HL-60/S4 (cell line): ENCODE results near the gene ANXA4.

Experiments
- in situ Hi-C: fragments of 300-500 bp; cut with MboI; formaldehyde crosslinking; loops from 2 replicates; pipeline ENCODE4 v1.14.3; 2022; ENCODE audit warnings: low sequenced_read_pairs

ANXA4 gene

DNA sequence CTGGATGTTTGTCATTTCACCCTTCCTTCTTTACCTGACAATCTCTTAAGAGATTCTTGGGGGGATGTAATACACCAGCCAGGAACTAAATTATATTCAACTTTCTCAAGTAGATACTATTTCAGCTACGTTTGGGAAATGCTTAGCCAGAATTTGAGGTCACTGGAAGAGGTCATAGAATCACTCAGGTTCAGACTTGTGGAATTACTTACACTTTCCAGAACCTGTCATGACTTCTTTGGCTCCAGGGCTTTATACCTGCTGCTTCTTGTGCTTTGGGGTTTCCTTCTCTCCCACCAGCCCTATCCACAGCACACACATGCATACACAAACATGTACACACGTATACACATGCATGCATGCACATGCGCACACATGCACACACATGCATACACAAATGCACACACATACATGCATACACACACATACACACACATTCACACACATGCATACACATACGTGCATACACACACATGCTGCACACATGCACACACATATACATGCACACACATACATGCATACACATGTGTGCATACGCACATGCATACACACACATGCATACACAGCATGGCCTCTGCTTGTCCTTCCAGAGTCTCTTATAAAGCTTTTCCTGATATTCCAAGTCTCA, 23.5 kb upstream of the ANXA4 start:
- in situ Hi-C loops = loop anchor here (25.0 kb wide), 1 partner anchor 331 kb away; the partner anchor contains the start of gene GFPT1

DNA sequence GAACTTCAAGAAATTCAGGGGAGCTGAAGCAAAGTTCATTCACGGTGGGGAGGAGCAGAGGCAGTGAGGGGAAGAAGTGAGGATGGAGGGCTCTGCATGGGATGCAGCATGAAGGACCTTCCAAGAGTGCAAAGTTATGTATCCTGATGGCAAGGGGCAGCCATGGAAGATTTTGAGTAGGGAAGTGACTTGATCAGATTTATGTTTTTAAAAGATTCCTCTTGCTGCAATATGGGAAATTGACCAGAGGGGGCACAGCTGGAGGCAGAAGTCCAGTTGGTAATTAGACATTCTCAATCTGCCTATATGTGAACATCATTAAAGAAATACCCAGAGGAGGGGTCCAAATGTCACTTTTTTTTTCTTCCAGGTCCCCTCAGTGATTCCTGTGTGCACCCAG, 21.5 kb upstream of the ANXA4 start:
- in situ Hi-C loops = loop anchor here (10.0 to 25.0 kb wide), 2 partner anchors 94 to 333 kb away; partner anchors contain the start of gene GFPT1

DNA sequence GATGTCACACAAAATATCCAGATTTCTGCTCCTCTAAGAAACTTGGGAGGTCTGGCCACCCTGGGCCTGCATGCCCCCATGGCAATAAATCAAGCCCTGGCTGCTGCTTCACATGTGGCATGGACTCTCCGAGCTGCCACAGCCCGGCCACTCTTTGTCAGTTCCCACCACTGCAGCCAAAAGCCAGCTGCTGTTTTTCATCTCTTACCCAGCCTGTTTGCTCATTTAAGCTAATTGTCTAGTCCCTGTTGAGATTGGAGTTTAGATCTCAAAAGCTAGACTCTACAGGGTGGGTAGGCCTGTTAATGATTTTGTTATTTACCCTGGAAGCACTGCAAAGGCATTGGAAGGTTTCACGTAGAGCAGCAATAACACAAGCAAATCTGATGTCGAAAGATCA, 20.9 kb upstream of the ANXA4 start:
- in situ Hi-C loops = loop anchor here (10.0 to 25.0 kb wide), 2 partner anchors 94 to 334 kb away; partner anchors contain the start of gene GFPT1

DNA sequence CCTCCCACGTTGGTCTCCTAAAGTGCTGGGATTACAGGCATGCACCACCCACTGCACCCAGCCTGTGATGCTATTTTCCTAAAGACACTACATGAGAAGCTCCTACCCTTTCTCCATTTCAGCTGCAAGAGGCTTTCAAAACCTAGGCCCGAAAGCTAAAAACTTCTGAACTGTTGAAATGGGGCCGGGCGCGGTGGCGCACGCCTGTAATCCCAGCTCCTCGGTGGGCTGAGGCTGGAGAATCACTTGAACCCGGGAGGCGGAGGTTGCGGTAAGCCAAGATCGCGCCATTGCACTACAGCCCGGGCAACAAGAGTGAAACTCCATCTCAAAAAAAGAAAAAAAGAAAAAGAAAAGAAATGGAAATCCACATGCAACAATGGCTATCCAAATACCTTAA, 18.1 kb upstream of the ANXA4 start:
- in situ Hi-C loops = loop anchor here (10.0 to 25.0 kb wide), 2 partner anchors 91 to 336 kb away; partner anchors contain the start of gene GFPT1

DNA sequence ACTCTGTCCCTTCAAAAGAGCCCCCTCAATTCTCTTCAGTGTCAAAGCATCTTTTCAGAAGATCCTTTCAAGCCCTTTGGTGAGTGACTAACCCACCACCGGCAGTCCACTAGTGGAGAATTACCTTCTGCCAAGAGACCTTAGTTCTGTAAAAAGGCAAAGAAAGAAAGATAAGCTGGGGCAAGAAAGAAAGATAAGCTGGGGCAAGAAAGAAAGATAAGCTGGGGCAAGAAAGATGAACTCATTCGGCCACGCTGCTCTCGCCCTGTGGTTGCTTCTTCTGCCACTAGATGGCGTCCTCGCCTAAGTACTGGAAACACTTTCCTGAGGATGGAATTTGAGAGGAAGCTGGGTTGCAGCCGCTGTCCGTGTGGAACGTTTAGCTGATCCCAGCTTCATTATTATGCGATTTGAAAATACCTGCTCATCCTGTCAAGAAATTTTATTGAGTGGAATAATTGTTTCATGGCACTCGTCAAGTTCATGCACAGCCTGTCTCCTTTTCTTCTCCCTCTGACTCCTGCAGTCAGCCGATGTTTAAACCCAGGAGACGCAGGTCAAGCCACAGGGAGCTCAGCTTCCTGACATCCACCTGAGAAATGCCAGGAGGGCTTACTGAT, 17.3 kb upstream of the ANXA4 start:
- in situ Hi-C loops = loop anchor here (10.0 to 25.0 kb wide), 4 partner anchors 90 to 913 kb away; partner anchors contain the start of genes GFPT1 and SNRPG

DNA sequence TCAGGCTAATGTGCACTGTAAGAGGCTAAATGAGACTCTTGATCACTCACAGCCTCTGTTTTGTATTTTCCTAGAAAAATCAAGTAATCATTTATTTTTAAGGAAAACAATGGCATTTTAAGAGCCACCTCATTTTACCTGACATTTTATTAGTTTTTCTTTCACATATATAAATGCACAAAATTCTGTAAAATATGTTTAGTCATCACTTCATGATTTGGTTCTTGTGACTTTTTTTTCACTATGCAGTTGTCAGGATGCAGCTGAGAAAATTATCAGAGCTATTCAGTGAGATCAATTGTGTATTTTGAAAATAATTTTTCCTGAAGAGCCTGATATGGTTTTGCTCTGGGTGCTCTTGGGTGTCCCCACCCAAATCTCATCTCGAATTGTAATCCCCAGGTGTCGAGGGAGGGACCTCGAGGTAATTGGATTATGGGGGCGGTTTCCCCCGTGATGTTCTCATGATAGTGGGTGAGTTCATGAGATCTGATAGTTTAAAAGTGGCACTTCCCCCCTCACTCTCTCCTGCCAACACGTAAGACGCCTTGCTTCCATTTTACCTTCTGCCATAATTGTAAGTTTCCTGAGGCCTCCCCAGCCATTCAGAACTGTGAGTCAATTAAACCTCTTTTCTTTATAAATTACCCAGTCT, 16.1 kb upstream of the ANXA4 start:
- in situ Hi-C loops = loop anchor here (10.0 to 25.0 kb wide), 3 partner anchors 89 to 911 kb away; partner anchors contain the start of gene SNRPG

DNA sequence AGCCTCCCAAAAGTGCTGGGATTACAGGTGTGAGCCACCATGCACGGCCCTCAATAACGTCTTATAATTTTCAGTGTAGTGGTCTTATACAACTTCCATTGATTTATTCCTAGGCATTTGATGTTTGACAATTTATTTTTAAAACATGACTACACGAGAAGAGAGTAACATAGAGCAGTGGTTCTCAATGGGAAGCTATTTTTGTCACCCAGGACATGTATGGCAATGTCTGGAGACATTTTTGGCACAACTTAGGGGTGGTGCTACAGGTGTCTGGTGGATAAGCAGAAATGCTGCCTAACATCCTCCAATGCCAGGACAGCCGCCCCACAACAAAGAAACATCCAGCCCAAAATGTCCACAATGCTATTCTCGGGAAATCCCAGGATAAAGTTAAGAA, 12.7 kb upstream of the ANXA4 start:
- in situ Hi-C loops = loop anchor here (10.0 to 25.0 kb wide), 3 partner anchors 86 to 908 kb away; partner anchors contain the start of gene SNRPG

DNA sequence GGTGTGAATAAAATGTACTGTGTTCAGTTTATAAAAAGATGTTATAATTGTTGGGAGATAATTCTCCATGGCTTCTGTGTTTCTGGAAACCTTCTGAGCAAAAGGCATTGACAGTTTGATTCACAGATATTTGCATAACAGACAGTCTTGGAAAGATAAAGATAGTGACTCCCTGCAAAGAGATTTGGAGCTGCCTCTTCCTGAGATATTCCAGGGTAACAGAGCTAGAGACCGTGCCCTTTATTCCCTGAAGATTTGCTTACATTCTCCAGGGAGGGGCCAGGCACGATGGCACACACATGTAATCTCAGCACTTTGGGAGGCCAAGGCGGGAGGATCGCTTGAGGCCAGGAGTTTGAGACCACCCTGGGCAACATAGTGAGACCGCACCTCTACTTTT, 12.2 kb upstream of the ANXA4 start:
- in situ Hi-C loops = loop anchor here (10.0 to 25.0 kb wide), 4 partner anchors 85 to 908 kb away; partner anchors contain the start of gene SNRPG

DNA sequence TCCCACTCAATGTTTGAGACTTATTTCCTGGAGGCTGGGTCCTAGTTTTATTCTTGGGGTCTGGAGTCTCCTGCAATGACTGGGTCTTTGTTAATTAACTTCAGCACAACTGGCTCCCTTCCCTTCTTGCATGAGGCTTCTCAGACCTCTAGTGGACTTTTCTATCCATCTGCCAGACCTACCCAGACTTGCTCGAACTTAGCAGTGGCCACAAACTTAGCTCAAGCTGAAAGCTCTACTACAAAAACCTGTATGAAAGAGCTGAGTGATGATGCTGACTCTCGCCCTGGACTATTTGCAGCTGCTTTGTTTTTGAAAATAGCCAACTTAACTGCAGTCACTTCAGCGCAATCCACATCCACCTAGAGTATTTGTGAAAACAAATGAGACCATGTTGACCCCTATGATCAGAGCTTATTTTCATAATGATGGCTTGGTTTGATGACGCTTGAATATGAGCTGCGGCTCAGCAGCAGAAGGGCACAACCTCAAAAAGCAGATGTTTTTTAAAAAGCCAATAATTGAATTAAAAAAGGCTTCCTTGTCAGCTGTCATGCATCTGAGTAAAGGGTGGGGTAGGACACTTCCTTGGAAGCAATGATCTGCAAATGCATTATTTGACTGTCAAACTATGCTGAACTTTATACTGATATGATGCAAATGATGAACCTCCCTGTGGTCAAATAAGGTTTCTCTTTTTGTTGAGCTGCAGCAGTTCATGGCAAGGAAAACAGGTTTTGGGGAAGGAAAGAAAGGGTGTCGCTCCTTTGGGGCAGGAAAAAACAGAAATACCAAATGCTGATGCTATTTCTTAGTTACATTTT, 10.6 kb upstream of the ANXA4 start:
- in situ Hi-C loops = loop anchor here (10.0 to 25.0 kb wide), 3 partner anchors 343 to 906 kb away; partner anchors contain the start of gene SNRPG

DNA sequence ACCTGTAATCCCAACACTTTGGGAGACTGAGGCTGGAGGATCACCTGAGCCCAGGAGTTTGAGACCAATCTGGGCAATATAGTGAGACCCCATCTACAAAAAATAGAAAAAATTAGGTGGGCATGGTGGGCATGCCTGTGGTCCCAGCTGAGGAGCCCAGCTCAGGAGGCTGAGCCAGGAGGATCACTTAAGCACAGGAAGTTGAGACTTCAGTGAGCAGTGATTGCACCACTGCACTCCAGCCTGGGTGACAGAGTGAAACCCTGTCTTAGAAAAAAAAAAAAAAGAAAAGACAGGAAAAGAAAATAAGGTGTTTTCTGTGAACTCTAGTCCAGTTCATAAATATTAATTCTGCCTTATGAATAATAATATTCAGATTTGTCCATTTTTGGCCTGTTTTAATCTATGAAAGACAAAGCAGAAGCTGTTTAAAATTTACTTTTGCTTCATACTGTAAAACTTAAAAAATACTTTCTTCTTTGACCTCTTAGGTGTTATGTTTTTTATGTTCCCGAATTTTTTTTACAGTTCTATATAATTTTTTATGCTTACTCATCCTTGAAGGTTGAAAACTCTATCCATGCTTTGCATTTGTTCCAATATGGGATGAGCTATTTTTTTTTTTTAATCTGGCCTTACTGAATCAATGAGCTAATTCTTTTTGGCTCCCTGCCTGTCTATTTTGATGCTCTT, 8.4 kb upstream of the ANXA4 start:
- in situ Hi-C loops = loop anchor here (10.0 to 25.0 kb wide), 3 partner anchors 341 to 904 kb away; partner anchors contain the start of gene SNRPG

DNA sequence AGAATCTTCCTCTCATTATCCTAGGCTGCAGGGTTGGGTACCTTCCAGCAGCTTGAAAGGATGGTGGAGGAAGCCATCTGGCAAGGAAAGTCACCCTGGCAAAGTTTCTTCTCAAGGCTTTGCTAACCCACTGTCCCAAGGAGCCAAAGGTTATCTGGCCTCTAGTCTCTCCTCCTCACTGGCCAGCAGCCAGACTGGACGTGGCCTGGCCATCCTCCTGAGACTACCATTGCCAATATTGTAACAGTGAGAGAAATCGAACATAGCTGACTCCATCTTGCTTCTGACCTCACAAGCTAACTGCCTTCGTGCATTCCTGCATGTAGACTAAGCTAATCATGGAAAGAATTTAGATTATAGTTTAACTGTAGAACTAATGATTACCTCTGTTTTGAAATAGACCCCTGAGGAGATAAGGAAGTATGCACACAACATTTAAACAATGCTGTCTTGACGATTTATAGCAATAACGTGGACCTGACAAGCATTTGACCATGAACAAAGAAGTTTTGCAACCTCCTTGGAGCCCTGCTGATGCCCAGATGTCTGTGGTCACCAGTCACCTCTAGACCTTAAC, 7.8 kb upstream of the ANXA4 start:
- in situ Hi-C loops = loop anchor here (10.0 to 25.0 kb wide), 3 partner anchors 341 to 903 kb away; partner anchors contain the start of gene SNRPG

DNA sequence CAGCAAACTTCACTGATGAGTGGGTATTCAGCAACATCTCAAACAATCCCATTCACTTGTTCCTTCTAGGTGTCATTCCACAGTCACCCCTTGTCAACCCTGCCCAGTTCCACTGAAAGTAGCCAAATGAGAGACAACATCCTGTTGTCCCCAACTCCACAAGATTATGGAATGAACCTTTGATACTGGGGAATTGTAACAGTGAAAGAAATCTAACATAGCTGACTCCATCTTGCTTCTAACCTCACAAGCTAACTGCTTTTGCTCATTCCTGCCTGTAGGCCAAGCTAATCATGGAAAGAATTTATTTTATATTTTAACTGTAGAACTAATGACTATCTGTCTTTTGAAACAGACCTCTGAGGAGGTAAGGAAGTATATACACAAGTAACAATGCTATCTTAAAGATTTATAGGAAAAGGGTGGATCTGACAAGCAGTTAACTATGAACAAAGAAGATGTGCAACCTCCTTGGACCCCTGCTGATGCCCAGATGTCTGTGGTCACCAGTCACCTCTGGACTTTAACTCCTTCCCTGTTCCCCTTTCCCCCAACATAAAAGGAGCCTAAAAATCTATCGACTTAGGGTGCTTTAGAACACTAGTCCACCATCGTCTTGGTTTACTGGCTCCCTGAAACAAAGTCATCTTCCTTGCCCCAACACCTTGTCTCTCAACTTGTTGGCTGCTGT, 6.9 kb upstream of the ANXA4 start:
- in situ Hi-C loops = loop anchor here (10.0 to 25.0 kb wide), 3 partner anchors 340 to 902 kb away; partner anchors contain the start of gene SNRPG

DNA sequence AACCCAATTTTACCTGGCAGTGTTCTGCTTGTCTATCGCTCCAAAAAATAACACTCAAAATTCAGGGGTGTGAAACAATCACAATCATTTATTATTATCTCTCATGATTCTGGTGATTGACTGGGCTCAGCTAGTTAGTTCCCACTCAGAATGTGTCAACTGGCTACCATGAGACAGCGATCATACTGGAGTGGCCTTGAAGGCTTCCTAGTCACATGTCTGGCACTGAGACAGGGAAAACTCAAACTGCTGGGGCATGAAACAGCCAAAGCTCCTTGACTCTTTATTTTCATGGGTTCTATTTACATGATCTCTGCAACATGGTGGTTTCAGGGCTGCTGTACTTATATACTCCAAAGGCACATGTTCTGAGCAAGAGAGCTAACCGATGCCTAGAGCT, 6.2 kb upstream of the ANXA4 start:
- in situ Hi-C loops = loop anchor here (10.0 to 25.0 kb wide), 3 partner anchors 339 to 902 kb away; partner anchors contain the start of gene SNRPG

DNA sequence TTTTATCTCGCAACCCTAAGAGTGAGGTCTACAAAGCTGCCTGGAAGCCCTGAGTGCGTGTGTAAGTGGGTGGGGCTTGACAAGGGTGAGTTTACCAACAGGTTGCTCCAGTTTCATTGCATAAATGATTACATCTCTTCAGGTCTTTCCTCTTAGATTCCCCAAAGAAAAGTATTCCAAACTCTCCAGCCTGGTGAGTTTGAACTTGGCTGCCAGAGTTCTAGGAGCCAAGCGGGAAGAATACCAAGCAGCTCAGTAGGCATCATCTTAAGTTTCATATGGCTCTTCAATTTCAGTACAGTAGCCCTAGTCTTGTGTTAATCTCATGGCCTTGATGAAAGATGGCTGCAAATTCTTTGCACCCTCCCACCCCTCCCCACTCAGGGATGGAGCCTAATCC, 3.8 kb upstream of the ANXA4 start:
- in situ Hi-C loops = loop anchor here (10.0 to 25.0 kb wide), 3 partner anchors 337 to 899 kb away; partner anchors contain the start of gene SNRPG

DNA sequence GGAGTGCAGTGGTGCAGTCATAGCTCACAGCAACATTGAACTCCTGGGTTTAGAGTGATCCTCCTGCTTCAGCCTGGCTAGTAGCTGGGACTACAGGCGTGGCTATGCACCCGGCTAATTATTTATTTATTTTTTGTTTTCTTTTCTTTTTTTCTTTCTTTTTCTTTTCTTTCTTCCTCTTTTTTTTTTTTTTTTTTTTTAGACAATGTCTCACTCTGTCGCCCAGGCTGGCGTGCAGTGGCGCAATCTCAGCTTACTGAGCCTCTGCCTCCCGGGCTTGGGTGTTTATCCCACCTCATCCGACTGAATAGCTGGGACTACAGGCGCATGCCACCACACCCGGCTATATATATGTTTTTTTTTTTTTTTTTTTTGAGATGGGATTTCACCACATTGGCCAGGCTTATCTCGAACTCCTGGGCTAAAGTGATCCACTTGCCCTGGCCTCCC, 1.4 kb upstream of the ANXA4 start:
- in situ Hi-C loops = loop anchor here (25.0 kb wide), 2 partner anchors 547 to 897 kb away; partner anchors contain the start of gene SNRPG

DNA sequence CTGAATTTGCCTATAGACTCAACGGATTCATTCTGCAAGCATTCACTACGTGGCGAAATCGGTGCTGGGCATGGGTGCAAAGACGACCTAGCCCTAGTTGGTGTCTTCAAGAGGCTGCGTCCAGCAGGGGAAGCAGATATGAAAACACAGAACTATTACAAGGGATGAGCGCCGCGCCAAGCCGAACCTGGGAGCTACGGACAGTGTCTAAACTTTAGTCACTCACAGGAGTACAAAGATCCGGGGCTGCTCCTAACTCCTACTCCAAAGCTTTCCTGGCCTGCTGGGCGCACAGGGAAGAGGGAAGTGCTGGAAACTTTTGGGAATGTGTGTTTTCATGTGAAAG, 732 bp upstream of the ANXA4 start:
- in situ Hi-C loops = loop anchor here (25.0 kb wide), 2 partner anchors 546 to 896 kb away; partner anchors contain the start of gene SNRPG

DNA sequence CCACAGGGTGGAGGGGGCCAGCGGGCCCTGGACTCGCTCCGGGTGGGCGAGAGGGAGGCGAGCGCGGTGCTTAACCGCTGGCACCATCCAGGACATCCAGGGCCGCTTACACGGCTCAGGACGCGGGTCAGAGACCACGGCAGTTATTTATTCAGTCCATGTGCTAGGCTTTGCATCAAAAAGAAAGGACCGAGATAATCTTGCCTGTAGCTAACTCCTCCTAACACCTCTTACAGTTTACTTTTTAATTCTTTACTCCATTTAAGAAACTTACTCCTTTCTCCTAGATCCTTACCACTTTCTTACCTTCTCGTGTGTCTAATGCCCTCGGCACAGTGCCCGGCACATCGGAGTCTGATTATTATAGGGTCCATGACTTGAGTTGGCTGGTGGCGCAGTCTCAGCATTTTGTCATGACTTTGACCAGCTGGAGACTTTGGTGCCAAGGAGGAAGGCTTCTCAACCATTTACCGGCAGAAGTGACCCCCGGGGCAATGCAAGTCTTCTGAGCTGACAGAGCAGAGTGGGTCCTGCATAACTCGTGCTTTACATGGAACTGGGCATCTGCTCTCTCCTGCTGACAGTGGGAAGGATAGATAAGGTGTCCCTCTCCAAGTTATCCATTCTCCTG, 503 bp downstream of the ANXA4 start:
- in situ Hi-C loops = loop anchor here (25.0 kb wide), 2 partner anchors 545 to 895 kb away; partner anchors contain the start of gene SNRPG

DNA sequence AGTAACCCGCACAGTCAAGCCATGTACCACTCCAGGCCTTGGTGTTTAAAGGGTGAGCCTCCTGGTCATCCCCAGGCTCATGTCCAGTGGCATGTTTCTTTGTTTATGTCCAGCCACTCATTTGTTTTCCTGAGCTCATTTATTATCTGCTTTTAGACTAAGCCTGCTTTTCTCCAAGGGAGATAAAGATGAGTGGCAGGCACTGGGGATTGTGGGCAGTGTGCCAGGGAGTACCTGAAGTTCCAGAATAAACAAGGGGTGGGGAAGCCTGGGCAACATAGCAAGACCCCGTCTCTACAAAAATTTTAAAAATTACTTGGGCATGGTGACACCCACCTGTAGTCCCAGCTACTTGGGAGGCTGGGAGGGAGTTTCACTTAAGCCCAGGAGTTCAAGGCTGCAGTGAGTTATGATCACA, 1.9 kb downstream of the ANXA4 start:
- in situ Hi-C loops = loop anchor here (25.0 kb wide), 2 partner anchors 543 to 893 kb away; partner anchors contain the start of gene SNRPG
